GM10266 (cell line): ENCODE measurements around the gene CD53.
"Not testable (repeated sequence)": the region's sequence is repeated elsewhere in the genome, so short reads cannot be mapped to it uniquely, and the experiment has no call there.

Source experiments
- DNase-seq: peaks from one replicate; pipeline ENCODE4 v3.0.0; 2012; ENCODE audit errors: extremely low spot score
- CTCF ChIP-seq: IDR thresholded peaks from 2 replicates; pipeline ENCODE4 v1.5.1; 2012; ENCODE audit warnings: mild to moderate bottlenecking, low read depth; ENCODE audit not compliant: control insufficient read depth, insufficient read depth; ENCODE audit errors: missing control alignments

The CD53 gene

GRCh38 chr1:110872745-110873720, at the start of gene CD53:
Gene CD53, plus strand, starts transcription at chr1:110873148. Its CDS starts 18,261 bp downstream, at chr1:110891409.
- DNase-seq: peak; percentile 67
- TF ChIP-seq CTCF: no peak

- DNase-seq: no peak
- TF ChIP-seq CTCF: no peak
These were observed 48.8 kb upstream of the CD53 start for GRCh38 chr1:110824192-110824591.

GRCh38 chr1:110829955-110830553, 42.9 kb upstream of the CD53 start:
- TF ChIP-seq CTCF: peak; percentile 70
- peak; percentile 26 for DNase-seq

- not testable (repeated sequence) for DNase-seq
These were observed 39.2 kb upstream of the CD53 start for GRCh38 chr1:110833779-110834178.

GRCh38 chr1:110846861-110847260, 26.1 kb upstream of the CD53 start:
- DNase-seq: no peak
- no peak for TF ChIP-seq CTCF

GRCh38 chr1:110850145-110850544, 22.8 kb upstream of the CD53 start:
- DNase-seq: no peak
- no peak for TF ChIP-seq CTCF

GRCh38 chr1:110850627-110851026, 22.3 kb upstream of the CD53 start:
- no peak for TF ChIP-seq CTCF
- no peak for DNase-seq
